A549 (cell line): ENCODE results near the gene ATP10B.

Source experiments
- CTCF ChIP-seq: fragments of >200 bp; sonication (Bioruptor Twin); formaldehyde crosslinking; IDR thresholded peaks from 3 replicates; pipeline ENCODE4 v1.5.1; 2016
- EP300 ChIP-seq, 2 experiments: fragments of >200 bp; sonication (Bioruptor Twin); formaldehyde crosslinking; IDR thresholded peaks; 2 replicates in 1 of 2; 3 replicates in 1 of 2; pipeline ENCODE4 v1.6.1; 2016 to 2017
- HDAC2 ChIP-seq: fragments of 200-600 bp; sonication (generic); IDR thresholded peaks from 2 replicates; pipeline ENCODE4 v1.6.1; 2016
- JUNB ChIP-seq: fragments of >200 bp; sonication (Bioruptor Twin); formaldehyde crosslinking; IDR thresholded peaks from 2 replicates; pipeline ENCODE4 v1.6.1; 2016
- KDM5A ChIP-seq: fragments of 200-600 bp; sonication (generic); IDR thresholded peaks from 2 replicates; pipeline ENCODE4 v1.6.1; 2016; ENCODE audit warnings: antibody characterized with exemption, mild to moderate bottlenecking
- MAFK ChIP-seq: fragments of 450-650 bp; IDR thresholded peaks from 2 replicates; pipeline ENCODE4 v1.6.1; 2014; ENCODE audit not compliant: partially characterized antibody
- NFE2L2 ChIP-seq: fragments of 150-350 bp; conservative IDR thresholded peaks from 2 replicates; pipeline ENCODE4 v1.6.1; 2014; ENCODE audit warnings: low read length
- POLR2A ChIP-seq: IDR thresholded peaks from 2 replicates; pipeline ENCODE4 v1.6.1; 2012; ENCODE audit warnings: mild to moderate bottlenecking, low read length
- RAD21 ChIP-seq, 2 experiments: fragments of >200 bp in 1 of 2; sonication (Bioruptor Twin) in 1 of 2; formaldehyde crosslinking in 1 of 2; IDR thresholded peaks in 1 of 2; conservative IDR thresholded peaks in 1 of 2; 2 replicates in 1 of 2; 3 replicates in 1 of 2; pipeline ENCODE4 v1.6.1; 2012 to 2018; ENCODE audit warnings: inconsistent platforms in 1 of 2
- REST ChIP-seq: fragments of 200-600 bp; sonication (generic); IDR thresholded peaks from 2 replicates; pipeline ENCODE4 v1.6.1; 2016; ENCODE audit warnings: antibody characterized with exemption, mild to moderate bottlenecking, moderate library complexity
- RFX5 ChIP-seq: fragments of 450-650 bp; IDR thresholded peaks from 2 replicates; pipeline ENCODE4 v1.7.1; 2014; ENCODE audit warnings: antibody characterized with exemption, mild to moderate bottlenecking, moderate library complexity
- RNF2 ChIP-seq: fragments of 200-600 bp; sonication (generic); IDR thresholded peaks from 2 replicates; pipeline ENCODE4 v1.6.1; 2016; ENCODE audit warnings: low read depth, mild to moderate bottlenecking, antibody characterized with exemption, moderate library complexity, borderline replicate concordance
- SMC3 ChIP-seq: fragments of >200 bp; sonication (Bioruptor Twin); formaldehyde crosslinking; IDR thresholded peaks from 3 replicates; pipeline ENCODE4 v1.6.1; 2018; ENCODE audit warnings: inconsistent platforms
- ZFP36 ChIP-seq: fragments of 450-650 bp; IDR thresholded peaks from 2 replicates; pipeline ENCODE4 v1.6.1; 2014; ENCODE audit warnings: borderline replicate concordance; ENCODE audit not compliant: partially characterized antibody

- TF ChIP-seq POLR2A (no peak), CTCF (no peak), HDAC2 (no peak), MAFK (no peak), RFX5 (no peak), KDM5A (no peak), RNF2 (no peak), JUNB (no peak), ZFP36 (no peak), NFE2L2 (no peak), REST (no peak), EP300 (IDR thresholded peaks at IDR 0.05) (no peak), SMC3 (no peak), RAD21 (conservative IDR thresholded peaks at IDR 0.05 in 1 of 2, IDR thresholded peaks at IDR 0.05 in 1 of 2) (no peak)
These were observed 107.5 kb downstream of the ATP10B start for GRCh38 chr5:160744268-160745101.
